Astrocyte (in vitro differentiated cells and primary cell): ENCODE results near the gene ZC3H4. TPM values are rescaled to one million over a fixed set of nuclear protein-coding genes. Genes with fewer than 3 reads are reported as not detected.

Experiments used
- DNase-seq: peaks from one replicate; pipeline ENCODE4 v3.0.0-alpha.2; 2010; ENCODE audit warnings: low read depth
- FAIRE-seq: peaks from 2 replicates; lab custom pipeline; 2011; peaks lifted over from hg19 to GRCh38; lab: Jason Lieb, UNC
- H2AFZ ChIP-seq: 2 replicates; pipeline ENCODE4 v1.6.0; 2012; ENCODE audit warnings: low read depth, low read length, inconsistent platforms
- H3K27ac ChIP-seq: 2 replicates; pipeline ENCODE4 v1.5.1; 2011; ENCODE audit warnings: low read depth, low read length, inconsistent platforms
- H3K27me3 ChIP-seq: 2 replicates; pipeline ENCODE4 v1.6.0; 2011; ENCODE audit warnings: low read length, inconsistent platforms; ENCODE audit not compliant: insufficient read depth
- H3K36me3 ChIP-seq: 2 replicates; pipeline ENCODE4 v1.5.1; 2011; ENCODE audit warnings: low read length, inconsistent platforms; ENCODE audit not compliant: insufficient read depth
- H3K4me1 ChIP-seq: 2 replicates; pipeline ENCODE4 v1.5.1; 2011; ENCODE audit warnings: low read length, inconsistent platforms; ENCODE audit not compliant: insufficient read depth
- H3K4me2 ChIP-seq: 2 replicates; pipeline ENCODE4 v1.6.0; 2012; ENCODE audit warnings: low read length, inconsistent platforms
- H3K4me3 ChIP-seq: 2 replicates; pipeline ENCODE4 v1.5.1; 2011; ENCODE audit warnings: low read depth, mild to moderate bottlenecking, low read length, inconsistent platforms; ENCODE audit not compliant: insufficient read depth
- H3K79me2 ChIP-seq: 2 replicates; pipeline ENCODE4 v1.6.0; 2012; ENCODE audit warnings: mild to moderate bottlenecking, low read length, inconsistent platforms; ENCODE audit not compliant: insufficient read depth
- H3K9ac ChIP-seq: 2 replicates; pipeline ENCODE4 v1.6.0; 2012; ENCODE audit warnings: mild to moderate bottlenecking, low read length, inconsistent platforms
- H3K9me3 ChIP-seq: 2 replicates; pipeline ENCODE4 v1.5.1; 2012; ENCODE audit warnings: low read depth, mild to moderate bottlenecking, low read length, inconsistent platforms; ENCODE audit not compliant: insufficient read depth
- H4K20me1 ChIP-seq: 2 replicates; pipeline ENCODE4 v1.6.0; 2012; ENCODE audit warnings: low read length, inconsistent platforms; ENCODE audit not compliant: insufficient read depth
- H3K27ac Mint-ChIP-seq: one replicate; pipeline ENCODE4 v1.8.0; 2021; ENCODE audit warnings: mild to moderate bottlenecking, mixed read lengths; ENCODE audit not compliant: unreplicated experiment
- H3K27me3 Mint-ChIP-seq: one replicate; pipeline ENCODE4 v1.8.0; 2021; ENCODE audit warnings: low read depth, mixed read lengths; ENCODE audit not compliant: unreplicated experiment
- H3K36me3 Mint-ChIP-seq: one replicate; pipeline ENCODE4 v1.8.0; 2021; ENCODE audit warnings: low read depth, mixed read lengths; ENCODE audit not compliant: unreplicated experiment
- H3K4me1 Mint-ChIP-seq: one replicate; pipeline ENCODE4 v1.8.0; 2021; ENCODE audit warnings: low read depth, mixed read lengths; ENCODE audit not compliant: unreplicated experiment
- H3K4me3 Mint-ChIP-seq: one replicate; pipeline ENCODE4 v1.8.0; 2021; ENCODE audit warnings: mild to moderate bottlenecking, moderate library complexity, mixed read lengths; ENCODE audit not compliant: unreplicated experiment
- H3K9me3 Mint-ChIP-seq: one replicate; pipeline ENCODE4 v1.8.0; 2021; ENCODE audit warnings: mild to moderate bottlenecking, mixed read lengths; ENCODE audit not compliant: unreplicated experiment
- CTCF ChIP-seq: IDR thresholded peaks from 2 replicates; pipeline ENCODE4 v1.5.1; 2011; ENCODE audit warnings: low read depth, mild to moderate bottlenecking, inconsistent platforms, low read length, moderate library complexity; ENCODE audit not compliant: insufficient read depth
- EZH2 ChIP-seq: IDR thresholded peaks from 2 replicates; pipeline ENCODE4 v1.6.1; 2012; ENCODE audit warnings: mild to moderate bottlenecking, low read length, inconsistent platforms; ENCODE audit not compliant: insufficient read depth
- total RNA-seq: library from RNA; stranded (reverse); gene quantifications from 2 replicates; pipeline ENCODE4 v1.2.1, GENCODE V29; 2021

The ZC3H4 gene
- total RNA-seq, 1 donor from 2014 or later, result 42.3 TPM

- FAIRE-seq (no peak), DNase-seq (no peak)
- Histone ChIP-seq H3K9ac (no peak overlapping the region), H3K4me2 (no peak overlapping the region), H3K4me1 (no peaks in the 10 kb centered on the region), H3K27ac (no peak overlapping the region), H3K36me3 (peaks cover 14% of the 10 kb centered on the region), H3K9me3 (no peaks in the 10 kb centered on the region), H4K20me1 (peaks cover 62% of the 10 kb centered on the region), H2AFZ (no peak overlapping the region), H3K79me2 (peaks cover 12% of the 10 kb centered on the region), H3K27me3 (no peaks in the 10 kb centered on the region), H3K4me3 (no peak overlapping the region)
- TF ChIP-seq EZH2 (no peak), CTCF (no peak)
- Mint-ChIP-seq H3K36me3 (peaks cover 8% of the 10 kb centered on the region), H3K4me3 (no peak overlapping the region), H3K27me3 (no peaks in the 10 kb centered on the region), H3K9me3 (no peaks in the 10 kb centered on the region), H3K27ac (no peak overlapping the region), H3K4me1 (no peaks in the 10 kb centered on the region)
Measured at GRCh38 chr19:47066376-47067214, 47.0 kb downstream of the ZC3H4 start.

GRCh38 chr19:47065242-47065641 lies 48.3 kb downstream of the ZC3H4 start:
- Histone ChIP-seq H3K4me3 (no peak overlapping the region), H3K27ac (no peak overlapping the region), H3K79me2 (peaks cover under 1% of the 10 kb centered on the region), H3K4me2 (no peak overlapping the region), H3K9ac (no peak overlapping the region), H2AFZ (no peak overlapping the region), H3K36me3 (peaks cover 12% of the 10 kb centered on the region), H3K27me3 (no peaks in the 10 kb centered on the region), H3K4me1 (no peaks in the 10 kb centered on the region), H4K20me1 (peaks cover 49% of the 10 kb centered on the region), H3K9me3 (no peaks in the 10 kb centered on the region)
- no peak overlapping the region for H3K27ac Mint-ChIP-seq
- no peak for DNase-seq
- peaks cover 6% of the 10 kb centered on the region for H3K36me3 Mint-ChIP-seq
- no peaks in the 10 kb centered on the region for H3K27me3 Mint-ChIP-seq
- no peak for TF ChIP-seq CTCF
- no peak for TF ChIP-seq EZH2
- H3K4me3 Mint-ChIP-seq, result no peak overlapping the region
- H3K9me3 Mint-ChIP-seq, result no peaks in the 10 kb centered on the region
- no peaks in the 10 kb centered on the region for H3K4me1 Mint-ChIP-seq
- no peak for FAIRE-seq

GRCh38 chr19:47063874-47064273 lies 49.7 kb downstream of the ZC3H4 start:
- Histone ChIP-seq H3K4me1 (no peaks in the 10 kb centered on the region), H3K79me2 (no peaks in the 10 kb centered on the region), H3K36me3 (peaks cover 9% of the 10 kb centered on the region), H3K9ac (no peak overlapping the region), H3K27me3 (no peaks in the 10 kb centered on the region), H3K4me2 (no peak overlapping the region), H3K4me3 (no peak overlapping the region), H2AFZ (no peak overlapping the region), H4K20me1 (peaks cover 35% of the 10 kb centered on the region), H3K27ac (no peak overlapping the region), H3K9me3 (no peaks in the 10 kb centered on the region)
- H3K36me3 Mint-ChIP-seq, result peaks cover 3% of the 10 kb centered on the region
- H3K4me1 Mint-ChIP-seq, result no peaks in the 10 kb centered on the region
- no peak for DNase-seq
- no peak for FAIRE-seq
- no peaks in the 10 kb centered on the region for H3K9me3 Mint-ChIP-seq
- H3K4me3 Mint-ChIP-seq, result no peak overlapping the region
- TF ChIP-seq CTCF (no peak), EZH2 (no peak)
- no peak overlapping the region for H3K27ac Mint-ChIP-seq
- H3K27me3 Mint-ChIP-seq, result no peaks in the 10 kb centered on the region
